ENCODE data around the gene ARFGAP1. TPM values are rescaled to one million over a fixed set of nuclear protein-coding genes. Genes with fewer than 3 reads are reported as not detected.

ARFGAP1 gene
- total RNA-seq, 5 donors from 2014 or later (not counting 1 experiment from before 2014, with no cell fraction given) = 109 to 129 (median 122) TPM

DNA sequence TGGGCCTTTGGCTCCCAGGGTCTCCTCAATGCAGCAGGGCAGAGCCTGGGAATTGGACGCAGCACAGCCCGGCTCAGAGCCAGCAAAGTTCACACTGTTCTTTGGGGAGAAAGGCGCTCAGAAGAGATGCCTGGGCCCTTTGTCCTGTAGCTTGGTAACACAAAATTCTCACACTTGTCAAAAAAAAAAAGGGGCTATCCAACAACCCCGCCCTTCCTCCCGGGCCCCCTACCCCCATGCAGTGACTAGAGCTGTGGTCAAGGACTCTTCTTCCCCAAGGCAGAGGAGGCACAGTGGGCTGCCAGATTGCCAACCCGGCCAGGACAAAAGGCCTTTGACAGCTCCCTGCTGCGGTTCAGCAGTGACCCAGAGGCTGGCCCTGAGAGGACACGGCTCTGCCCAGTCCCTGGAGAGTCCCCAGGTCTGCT, 20.3 kb upstream of the ARFGAP1 start:
- peak overlapping the region in 1 of 3 donors; percentile 33 for H3K4me3 Mint-ChIP-seq
- H3K27me3 Mint-ChIP-seq = peaks cover 54 to 70% of the 10 kb centered on the region in 2 donors
- no peaks in the 10 kb centered on the region for H3K9me3 ChIP-seq
- peaks cover 7 to 11% (median 8%) of the 10 kb centered on the region in 3 donors for H3K4me1 Mint-ChIP-seq
- H3K4me1 ChIP-seq (ENCODE audit: control insufficient read depth in 1 of 2, extremely low read depth in 1 of 2, insufficient read depth in 2 of 2, low read length in 2 of 2) = peaks cover 0 to 10% of the 10 kb centered on the region in 2 experiments
- WGBS (ENCODE audit: insufficient coverage) = 70% methylated on average over 3 of the region's 8 CpGs
- H3K27ac Mint-ChIP-seq = no peak overlapping the region
- ATAC-seq (replicated peaks in 1 of 4) (no peak), DNase-seq (no peak)
- no peak overlapping the region for H3K4me3 ChIP-seq (ENCODE audit: control insufficient read depth in 1 of 2, extremely low read depth in 1 of 2, low read length in 1 of 2)
- no peak overlapping the region for H3K27ac ChIP-seq (ENCODE audit: low read length)
- ChIA-PET CTCF (interaction anchor here in 1 of 2 donors (0.6 kb wide), 1 partner anchor 11 kb away, joined by 4 read pairs; no protein-coding TSS in a partner anchor), POLR2A (no interaction called here)
- H3K36me3 ChIP-seq (ENCODE audit: control insufficient read depth in 2 of 2, extremely low read depth in 1 of 2, insufficient read depth in 1 of 2, low read length in 1 of 2) = no peaks in the 10 kb centered on the region
- H3K27me3 ChIP-seq (replicated peaks in 1 of 2; ENCODE audit: control insufficient read depth in 2 of 2, extremely low read depth in 1 of 2, insufficient read depth in 2 of 2, low read length in 1 of 2) = peaks cover 4 to 78% of the 10 kb centered on the region in 2 experiments
- H3K9me3 Mint-ChIP-seq = no peaks in the 10 kb centered on the region
- no peaks in the 10 kb centered on the region for H3K36me3 Mint-ChIP-seq

DNA sequence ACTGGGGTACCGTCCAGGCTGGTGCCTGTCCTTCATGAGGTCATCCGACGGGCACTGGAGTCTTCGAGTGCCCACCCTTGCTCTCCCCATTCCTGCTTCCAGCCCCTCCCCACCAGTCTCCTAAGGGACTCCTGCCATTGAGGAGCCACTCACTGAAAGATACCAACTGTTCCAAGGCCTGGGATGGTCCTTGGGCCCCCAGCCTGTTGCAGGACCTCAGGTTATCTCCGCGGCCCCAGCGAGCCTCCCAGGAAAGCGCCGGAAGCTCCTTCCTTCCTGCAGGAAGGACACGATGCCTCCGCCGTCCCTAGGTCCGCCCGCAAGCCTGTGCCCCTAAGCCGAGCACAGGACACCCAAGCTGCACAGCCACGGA, 19.6 kb upstream of the ARFGAP1 start:
- no peak overlapping the region for H3K27ac ChIP-seq (ENCODE audit: low read length)
- H3K27me3 ChIP-seq (replicated peaks in 1 of 2; ENCODE audit: control insufficient read depth in 2 of 2, extremely low read depth in 1 of 2, insufficient read depth in 2 of 2, low read length in 1 of 2) = peaks cover 4 to 77% of the 10 kb centered on the region in 2 experiments
- no peaks in the 10 kb centered on the region for H3K9me3 ChIP-seq
- peaks cover 7 to 11% (median 8%) of the 10 kb centered on the region in 3 donors for H3K4me1 Mint-ChIP-seq
- peaks cover 54 to 72% of the 10 kb centered on the region in 2 donors for H3K27me3 Mint-ChIP-seq
- H3K36me3 ChIP-seq (ENCODE audit: control insufficient read depth in 2 of 2, extremely low read depth in 1 of 2, insufficient read depth in 1 of 2, low read length in 1 of 2) = no peaks in the 10 kb centered on the region
- H3K4me1 ChIP-seq (ENCODE audit: control insufficient read depth in 1 of 2, extremely low read depth in 1 of 2, insufficient read depth in 2 of 2, low read length in 2 of 2) = peaks cover 0 to 10% of the 10 kb centered on the region in 2 experiments
- DNase-seq = no peak
- H3K36me3 Mint-ChIP-seq = no peaks in the 10 kb centered on the region
- H3K4me3 Mint-ChIP-seq = peak overlapping the region in 1 of 3 donors; percentile 33
- no peak for ATAC-seq (replicated peaks in 1 of 4)
- H3K4me3 ChIP-seq (ENCODE audit: control insufficient read depth in 1 of 2, extremely low read depth in 1 of 2, low read length in 1 of 2) = no peak overlapping the region
- CTCF ChIA-PET = no interaction called here
- 12% methylated on average over 16 of the region's 16 CpGs for WGBS (ENCODE audit: insufficient coverage)
- no peak overlapping the region for H3K27ac Mint-ChIP-seq
- no peaks in the 10 kb centered on the region for H3K9me3 Mint-ChIP-seq
- POLR2A ChIA-PET = no interaction called here

- Mint-ChIP-seq H3K27ac (no peak overlapping the region), H3K27me3 (peaks cover 53 to 70% of the 10 kb centered on the region in 2 donors), H3K9me3 (no peaks in the 10 kb centered on the region), H3K4me1 (peaks cover 7 to 11% (median 8%) of the 10 kb centered on the region in 3 donors), H3K4me3 (peak overlapping the region in 1 of 3 donors; percentile 33), H3K36me3 (no peaks in the 10 kb centered on the region)
- POLR2A ChIA-PET = no interaction called here
- ATAC-seq (replicated peaks in 1 of 4) = peak in 3 of 4 experiments; percentile 32 to 52 (median 33)
- Histone ChIP-seq H3K9me3 (no peaks in the 10 kb centered on the region), H3K27me3 (replicated peaks in 1 of 2; ENCODE audit: control insufficient read depth in 2 of 2, extremely low read depth in 1 of 2, insufficient read depth in 2 of 2, low read length in 1 of 2) (peaks cover 6 to 74% of the 10 kb centered on the region in 2 experiments), H3K27ac (ENCODE audit: low read length) (no peak overlapping the region), H3K4me3 (ENCODE audit: control insufficient read depth in 1 of 2, extremely low read depth in 1 of 2, low read length in 1 of 2) (no peak overlapping the region), H3K4me1 (ENCODE audit: control insufficient read depth in 1 of 2, extremely low read depth in 1 of 2, insufficient read depth in 2 of 2, low read length in 2 of 2) (peaks cover 0 to 10% of the 10 kb centered on the region in 2 experiments), H3K36me3 (ENCODE audit: control insufficient read depth in 2 of 2, extremely low read depth in 1 of 2, insufficient read depth in 1 of 2, low read length in 1 of 2) (no peaks in the 10 kb centered on the region)
- 2% methylated on average over 77 of the region's 89 CpGs for WGBS (ENCODE audit: insufficient coverage)
- no peak for DNase-seq
- CTCF ChIA-PET = no interaction called here
Observed at GRCh38 chr20:63253438-63254231, 19.0 kb upstream of the ARFGAP1 start.

DNA sequence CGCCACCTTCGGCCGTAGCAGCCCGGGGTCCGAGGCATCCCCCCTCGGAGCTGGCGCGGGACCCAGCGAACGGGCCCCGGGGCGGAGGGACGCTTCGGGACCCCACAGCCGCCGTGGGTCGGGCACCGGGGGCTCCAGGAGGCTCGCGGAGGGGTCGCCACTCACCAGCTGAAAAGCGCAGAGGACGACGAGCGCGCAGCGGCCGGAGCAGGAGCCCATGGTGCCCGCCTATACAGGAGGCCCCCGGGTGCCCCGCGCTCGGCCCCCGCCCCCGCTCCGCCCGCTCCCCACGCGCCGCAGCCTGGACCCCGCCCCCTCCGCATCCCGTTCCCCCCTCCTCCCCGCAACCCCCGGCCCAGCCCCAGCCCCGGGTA, 18.4 kb upstream of the ARFGAP1 start, which contains the start of gene NKAIN4:
Gene NKAIN4, minus strand, starts transcription at position 232 of the 374 bp plus-strand sequence. Its CDS starts 13 bp downstream, at position 219.
- peak within 1 kb of the TSS in 1 of 2 donors; percentile 70 for H3K27ac Mint-ChIP-seq
- Histone ChIP-seq H3K27ac (ENCODE audit: low read length) (no peak within 1 kb of the TSS), H3K9me3 (no peaks in the 10 kb centered on the region), H3K4me1 (ENCODE audit: control insufficient read depth in 1 of 2, extremely low read depth in 1 of 2, insufficient read depth in 2 of 2, low read length in 2 of 2) (peaks cover 0 to 10% of the 10 kb centered on the region in 2 experiments), H3K4me3 (ENCODE audit: control insufficient read depth in 1 of 2, extremely low read depth in 1 of 2, low read length in 1 of 2) (no peak within 1 kb of the TSS), H3K36me3 (ENCODE audit: control insufficient read depth in 2 of 2, extremely low read depth in 1 of 2, insufficient read depth in 1 of 2, low read length in 1 of 2) (no peaks in the 10 kb centered on the region), H3K27me3 (replicated peaks in 1 of 2; ENCODE audit: control insufficient read depth in 2 of 2, extremely low read depth in 1 of 2, insufficient read depth in 2 of 2, low read length in 1 of 2) (peaks cover 6 to 74% of the 10 kb centered on the region in 2 experiments)
- POLR2A ChIA-PET = no interaction called here
- no peaks in the 10 kb centered on the region for H3K36me3 Mint-ChIP-seq
- peaks cover 7 to 11% (median 8%) of the 10 kb centered on the region in 3 donors for H3K4me1 Mint-ChIP-seq
- 5% methylated on average over 30 of the region's 46 CpGs for WGBS (ENCODE audit: insufficient coverage)
- ATAC-seq (replicated peaks in 1 of 4) = no peak
- no peak for DNase-seq
- peaks cover 49 to 67% of the 10 kb centered on the region in 2 donors for H3K27me3 Mint-ChIP-seq
- H3K9me3 Mint-ChIP-seq = no peaks in the 10 kb centered on the region
- H3K4me3 Mint-ChIP-seq = peak within 1 kb of the TSS in 2 of 3 donors; percentile 58 to 59
- CTCF ChIA-PET = no interaction called here

DNA sequence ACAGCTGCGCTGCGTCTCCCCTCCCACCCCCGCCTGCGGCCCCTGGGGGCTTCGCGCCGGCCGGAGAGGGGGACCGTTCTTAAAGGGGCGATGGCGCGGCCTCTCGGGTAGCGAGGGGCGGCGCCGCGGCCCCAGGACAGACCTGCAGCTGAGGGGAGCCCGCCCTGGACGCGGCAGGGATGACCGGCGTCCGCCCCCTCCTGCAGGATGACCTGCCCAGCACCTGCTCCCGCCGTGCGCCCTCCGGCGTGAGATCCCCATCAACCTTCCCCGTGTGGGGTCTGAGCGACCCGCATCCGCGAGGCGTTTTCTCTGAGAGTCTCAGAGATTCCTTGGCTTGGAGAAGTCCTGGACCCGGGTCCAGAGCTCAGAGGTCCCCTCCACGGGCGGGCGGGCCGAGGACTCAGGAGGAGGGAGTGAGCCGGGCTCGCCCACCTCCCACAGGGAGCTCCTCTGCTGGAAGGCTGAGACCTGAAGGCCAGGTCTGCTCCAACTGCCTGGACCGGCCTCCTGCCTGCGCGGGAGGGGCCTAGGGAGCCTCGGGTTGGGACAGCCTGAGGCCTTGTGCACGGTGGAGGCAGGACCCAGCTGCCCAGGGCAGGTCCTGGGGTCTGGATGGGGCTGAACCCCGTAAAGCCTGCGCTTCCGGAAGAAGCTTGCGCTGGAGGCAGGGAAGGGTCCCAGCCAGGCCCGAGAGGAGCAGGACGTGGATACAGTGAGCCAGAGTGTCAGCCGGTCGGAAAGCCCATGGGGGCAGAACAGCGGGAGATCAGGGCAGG, 17.8 kb upstream of the ARFGAP1 start:
- Mint-ChIP-seq H3K27me3 (peaks cover 52 to 63% of the 10 kb centered on the region in 2 donors), H3K27ac (no peak overlapping the region), H3K36me3 (no peaks in the 10 kb centered on the region), H3K9me3 (no peaks in the 10 kb centered on the region), H3K4me3 (peak overlapping the region in 2 of 3 donors; percentile 58 to 59), H3K4me1 (peaks cover 7 to 11% (median 8%) of the 10 kb centered on the region in 3 donors)
- 8% methylated on average over 55 of the region's 56 CpGs for WGBS (ENCODE audit: insufficient coverage)
- Histone ChIP-seq H3K9me3 (no peaks in the 10 kb centered on the region), H3K4me1 (ENCODE audit: control insufficient read depth in 1 of 2, extremely low read depth in 1 of 2, insufficient read depth in 2 of 2, low read length in 2 of 2) (peaks cover 0 to 10% of the 10 kb centered on the region in 2 experiments), H3K4me3 (ENCODE audit: control insufficient read depth in 1 of 2, extremely low read depth in 1 of 2, low read length in 1 of 2) (no peak overlapping the region), H3K36me3 (ENCODE audit: control insufficient read depth in 2 of 2, extremely low read depth in 1 of 2, insufficient read depth in 1 of 2, low read length in 1 of 2) (no peaks in the 10 kb centered on the region), H3K27ac (ENCODE audit: low read length) (no peak overlapping the region), H3K27me3 (replicated peaks in 1 of 2; ENCODE audit: control insufficient read depth in 2 of 2, extremely low read depth in 1 of 2, insufficient read depth in 2 of 2, low read length in 1 of 2) (peaks cover 6 to 74% of the 10 kb centered on the region in 2 experiments)
- DNase-seq (no peak), ATAC-seq (replicated peaks in 1 of 4) (no peak)
- CTCF ChIA-PET = no interaction called here
- POLR2A ChIA-PET = no interaction called here

DNA sequence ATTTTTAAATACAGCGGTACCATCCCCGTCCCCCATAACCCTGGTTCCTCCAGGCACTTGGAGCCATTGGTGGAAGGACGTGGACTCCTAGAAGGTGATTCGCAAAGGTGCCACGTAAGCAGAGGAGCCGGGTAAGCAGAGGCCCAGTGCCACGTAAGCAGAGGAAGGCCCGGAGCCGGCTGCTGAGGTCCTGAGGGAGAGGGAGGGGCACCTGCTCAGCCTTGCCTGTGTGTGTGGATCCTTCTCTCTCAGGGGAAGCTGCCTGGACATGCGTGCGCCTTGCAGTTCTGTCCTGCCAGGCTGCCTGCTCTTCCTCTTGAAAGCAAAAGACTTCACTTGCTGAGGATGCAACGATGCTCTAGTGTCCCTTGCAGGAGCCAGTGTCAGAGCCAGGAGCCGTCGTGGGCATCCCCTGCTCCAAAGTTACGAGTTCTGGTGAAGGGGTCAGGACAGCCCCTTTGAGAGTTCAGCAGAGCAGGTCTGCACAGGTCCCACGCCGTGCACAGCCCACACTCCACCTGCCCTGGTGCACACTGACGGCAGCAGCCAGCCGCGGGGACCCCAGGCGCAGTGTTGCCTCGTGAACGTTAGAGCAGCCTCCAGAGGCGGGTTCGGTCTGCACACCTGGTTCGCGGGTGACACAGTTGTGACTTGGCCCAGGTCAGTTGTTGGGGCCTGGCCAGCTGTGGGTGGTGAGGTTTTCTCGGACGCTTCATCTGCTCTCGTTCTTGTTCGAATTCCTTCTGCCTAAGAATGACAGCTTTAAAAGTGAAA, 16.5 kb upstream of the ARFGAP1 start:
- Mint-ChIP-seq H3K27me3 (peaks cover 45 to 62% of the 10 kb centered on the region in 2 donors), H3K36me3 (no peaks in the 10 kb centered on the region), H3K4me1 (peaks cover 7 to 11% (median 8%) of the 10 kb centered on the region in 3 donors), H3K9me3 (no peaks in the 10 kb centered on the region), H3K4me3 (no peak overlapping the region), H3K27ac (no peak overlapping the region)
- WGBS (ENCODE audit: insufficient coverage) = 46% methylated on average over 22 of the region's 31 CpGs
- CTCF ChIA-PET = no interaction called here
- H3K36me3 ChIP-seq (ENCODE audit: control insufficient read depth in 2 of 2, extremely low read depth in 1 of 2, insufficient read depth in 1 of 2, low read length in 1 of 2) = no peaks in the 10 kb centered on the region
- H3K4me1 ChIP-seq (ENCODE audit: control insufficient read depth in 1 of 2, extremely low read depth in 1 of 2, insufficient read depth in 2 of 2, low read length in 2 of 2) = peaks cover 0 to 10% of the 10 kb centered on the region in 2 experiments
- DNase-seq (no peak), ATAC-seq (replicated peaks in 1 of 4) (no peak)
- POLR2A ChIA-PET = no interaction called here
- no peak overlapping the region for H3K27ac ChIP-seq (ENCODE audit: low read length)
- no peak overlapping the region for H3K4me3 ChIP-seq (ENCODE audit: control insufficient read depth in 1 of 2, extremely low read depth in 1 of 2, low read length in 1 of 2)
- no peaks in the 10 kb centered on the region for H3K9me3 ChIP-seq
- H3K27me3 ChIP-seq (replicated peaks in 1 of 2; ENCODE audit: control insufficient read depth in 2 of 2, extremely low read depth in 1 of 2, insufficient read depth in 2 of 2, low read length in 1 of 2) = peaks cover 6 to 78% of the 10 kb centered on the region in 2 experiments

Measured in T-cell (primary cell).